Measurements from ENCODE around the gene PLCH2. TPM values are rescaled to one million over a fixed set of nuclear protein-coding genes. Genes with fewer than 3 reads are reported as not detected.

PLCH2 gene
- polyA plus RNA-seq, 1 of the 3 experiments (the other 2 are of a cell fraction), result 0.08 TPM

- no peak overlapping the region for H3K4me2 ChIP-seq
- TF ChIP-seq NRF1 (IDR thresholded peaks at IDR 0.05; ENCODE audit: low read depth, low read length) (no peak), GABPA (IDR thresholded peaks at IDR 0.05; ENCODE audit: low read depth) (no peak), YY1 (IDR thresholded peaks at IDR 0.05; ENCODE audit: low read depth) (no peak), SIN3A (IDR thresholded peaks at IDR 0.05; ENCODE audit: borderline replicate concordance, low read depth, low read length) (no peak), ELF1 (IDR thresholded peaks at IDR 0.05) (no peak), PBX3 (IDR thresholded peaks at IDR 0.05) (no peak), POLR2AphosphoS5 (IDR thresholded peaks at IDR 0.05; ENCODE audit: low read depth, low read length) (no peak), USF2 (IDR thresholded peaks at IDR 0.05; ENCODE audit: borderline replicate concordance, low read depth, low read length) (no peak), EZH2phosphoT487 (IDR thresholded peaks at IDR 0.05; ENCODE audit: borderline replicate concordance, low read depth) (no peak), EP300 (IDR thresholded peaks at IDR 0.05; ENCODE audit: borderline replicate concordance in 1 of 2, low read depth in 1 of 2, low read length in 1 of 2) (no peak), MAX (IDR thresholded peaks at IDR 0.05; ENCODE audit: low read depth) (no peak), CTCF (IDR thresholded peaks at IDR 0.05) (no peak), TCF12 (IDR thresholded peaks at IDR 0.05) (no peak), IRF3 (IDR thresholded peaks at IDR 0.05; ENCODE audit: low read depth, low read length) (no peak)
- no peaks in the 10 kb centered on the region for H3K9me3 ChIP-seq
- CTCF ChIA-PET, result interaction anchor here (0.6 to 2.9 kb wide), 43 partner anchors 9 to 268 kb away, joined by 3 to 53 read pairs (median 5); partner anchors contain the start of genes PANK4, PLCH2, PRXL2B and TNFRSF14
- no peaks in the 10 kb centered on the region for H3F3A ChIP-seq (replicated peaks; ENCODE audit: insufficient read depth)
- POLR2A ChIA-PET, result interaction anchor here (0.7 to 1.8 kb wide), 6 partner anchors 13 to 87 kb away, joined by 3 to 13 read pairs (median 6); no protein-coding TSS in a partner anchor
- 17% methylated on average over 1 of the region's 8 CpGs for WGBS (ENCODE audit: low lambda C conversion rate)
- no peaks in the 10 kb centered on the region for H3K36me3 ChIP-seq (replicated peaks in 1 of 2; ENCODE audit: control insufficient read depth in 1 of 2, insufficient read depth in 2 of 2, low read length in 1 of 2)
- H3K79me2 ChIP-seq (ENCODE audit: insufficient read depth), result no peaks in the 10 kb centered on the region
- H3K9me2 ChIP-seq, result no peaks in the 10 kb centered on the region
- no peak overlapping the region for H3K9ac ChIP-seq
- peaks cover 0 to 19% of the 10 kb centered on the region in 2 experiments; a peak in 1 of 4 replicates for H3K4me1 ChIP-seq (ENCODE audit: control insufficient read depth in 1 of 2, insufficient read depth in 2 of 2, low read depth in 1 of 2, low read length in 1 of 2)
- H3K27me3 ChIP-seq (ENCODE audit: insufficient read depth), result no peaks in the 10 kb centered on the region
- H3K27ac ChIP-seq (ENCODE audit: low read depth in 2 of 2, low read length in 1 of 2), result peak overlapping the region in 1 of 2 experiments; percentile 58; a peak in 1 of 4 replicates
- no peak overlapping the region for H2AFZ ChIP-seq (ENCODE audit: low read depth)
- no peaks in the 10 kb centered on the region for H4K20me1 ChIP-seq (ENCODE audit: insufficient read depth)
- DNase-seq, result no peak
- no peak overlapping the region for H3K4me3 ChIP-seq (ENCODE audit: low read depth in 2 of 2, low read length in 1 of 2)
These were observed 15.9 kb upstream of the PLCH2 start for GRCh38 chr1:2460203-2460602.
